ENCODE data around the gene PCDHGA8. TPM values are rescaled to one million over a fixed set of nuclear protein-coding genes. Genes with fewer than 3 reads are reported as not detected.

PCDHGA8 gene
- polyA plus RNA-seq, 1 donor (not counting 4 experiments of a cell fraction or from before 2014, with no cell fraction given): 0.08 TPM

DNA sequence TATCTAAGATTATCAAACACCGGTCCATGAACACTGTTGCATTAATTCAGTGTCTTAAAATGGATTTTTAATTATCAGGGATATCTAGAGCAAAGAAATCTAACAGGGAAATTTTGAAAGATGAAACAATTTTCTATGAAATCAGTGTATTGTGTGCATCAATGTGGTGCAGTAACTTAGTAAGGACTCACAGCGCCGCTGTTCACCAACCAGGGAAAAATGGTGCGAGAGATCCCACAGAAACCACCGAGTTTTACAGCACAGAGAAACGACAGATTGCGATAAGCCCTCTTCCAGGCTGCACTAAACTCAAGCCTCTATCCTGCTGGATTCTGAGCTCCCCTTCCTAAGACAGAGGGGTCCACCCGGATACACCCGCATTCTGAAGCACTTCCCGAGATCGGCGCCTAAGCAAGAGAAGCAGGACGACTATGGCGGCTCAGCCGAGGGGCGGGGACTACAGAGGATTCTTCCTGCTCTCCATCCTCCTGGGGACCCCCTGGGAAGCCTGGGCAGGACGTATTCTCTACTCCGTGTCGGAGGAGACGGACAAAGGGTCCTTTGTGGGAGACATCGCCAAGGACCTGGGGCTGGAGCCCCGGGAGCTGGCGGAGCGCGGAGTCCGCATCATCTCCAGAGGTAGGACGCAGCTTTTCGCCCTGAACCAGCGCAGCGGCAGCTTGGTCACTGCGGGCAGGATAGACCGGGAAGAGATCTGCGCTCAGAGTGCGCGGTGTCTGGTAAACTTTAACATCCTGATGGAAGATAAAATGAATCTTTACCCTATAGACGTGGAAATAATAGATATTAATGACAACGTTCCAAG, 9.8 kb upstream of the PCDHGA8 start, which contains the start of gene PCDHGA7:
PCDHGA7 (plus strand) TSS at position 274 of the 826 bp plus-strand sequence; CDS start at position 432, 158 bp downstream.
- Histone ChIP-seq H3K36me3 (ENCODE audit: control insufficient read depth in 2 of 2, extremely low read depth in 1 of 2, insufficient read depth in 2 of 2, low read length in 2 of 2) (no peaks in the 10 kb centered on the region), H3K9ac (ENCODE audit: control insufficient read depth, extremely low read depth, insufficient read depth, low read length) (no peak within 1 kb of the TSS), H3K9me3 (ENCODE audit: control insufficient read depth, low read depth, low read length) (peaks cover 2% of the 10 kb centered on the region), H2AFZ (ENCODE audit: control insufficient read depth, low read length) (peak within 1 kb of the TSS; percentile 77), H3K4me1 (ENCODE audit: control insufficient read depth, extremely low read depth, insufficient read depth, low read length) (no peaks in the 10 kb centered on the region), H3K27me3 (ENCODE audit: control insufficient read depth, extremely low read depth, insufficient read depth, low read length) (peaks cover 5% of the 10 kb centered on the region), H3K27ac (ENCODE audit: control insufficient read depth, insufficient read depth, low read length) (no peak within 1 kb of the TSS), H3K79me2 (ENCODE audit: control insufficient read depth, insufficient read depth, low read length) (no peaks in the 10 kb centered on the region), H3K4me2 (ENCODE audit: control insufficient read depth, extremely low read depth, insufficient read depth, low read depth, low read length) (peak within 1 kb of the TSS; percentile 34), H4K20me1 (ENCODE audit: control insufficient read depth, extremely low read depth, insufficient read depth, low read length) (no peaks in the 10 kb centered on the region), H3K4me3 (ENCODE audit: control insufficient read depth in 2 of 3, extremely low read depth in 1 of 3, insufficient read depth in 2 of 3, low read depth in 1 of 3, low read length in 3 of 3) (peak within 1 kb of the TSS; percentile 39 to 59 (median 45)), H3K9me1 (ENCODE audit: control insufficient read depth, extremely low read depth, insufficient read depth, low read length) (no peaks in the 10 kb centered on the region)
- no peak for DNase-seq (ENCODE audit: low read depth, low spot score)
- TF ChIP-seq CTCF (optimal IDR thresholded peaks at IDR 0.05 in 1 of 3, IDR thresholded peaks at IDR 0.05 in 1 of 3, conservative IDR thresholded peaks at IDR 0.05 in 1 of 3; ENCODE audit: extremely low read depth in 1 of 3, insufficient read depth in 2 of 3, low read length in 3 of 3): peak; percentile 27 to 42 (median 39)
- TF ChIP-seq EZH2 (IDR thresholded peaks at IDR 0.05; ENCODE audit: low read length): no peak
- no peak for FAIRE-seq
- dilution Hi-C loops (cut with MboI; ENCODE audit: extremely low pct_ligation_motif_present, low sequenced_read_pairs): no loop called here

DNA sequence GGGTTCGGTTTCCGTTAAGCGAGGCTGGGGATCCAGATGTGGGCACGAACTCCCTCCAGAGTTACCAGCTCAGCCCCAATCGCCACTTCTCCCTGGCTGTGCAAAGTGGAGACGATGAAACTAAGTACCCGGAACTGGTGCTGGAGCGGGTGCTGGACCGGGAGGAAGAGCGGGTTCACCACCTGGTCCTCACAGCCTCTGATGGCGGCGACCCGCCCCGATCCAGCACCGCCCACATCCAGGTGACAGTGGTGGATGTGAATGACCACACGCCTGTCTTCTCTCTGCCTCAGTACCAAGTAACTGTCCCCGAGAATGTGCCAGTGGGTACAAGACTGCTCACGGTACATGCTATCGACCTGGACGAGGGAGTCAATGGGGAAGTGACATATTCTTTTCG, 9.1 kb upstream of the PCDHGA8 start:
- H3K9me1 ChIP-seq (ENCODE audit: control insufficient read depth, extremely low read depth, insufficient read depth, low read length): no peaks in the 10 kb centered on the region
- no peaks in the 10 kb centered on the region for H3K4me1 ChIP-seq (ENCODE audit: control insufficient read depth, extremely low read depth, insufficient read depth, low read length)
- DNase-seq (ENCODE audit: low read depth, low spot score): no peak
- dilution Hi-C loops (cut with MboI; ENCODE audit: extremely low pct_ligation_motif_present, low sequenced_read_pairs): no loop called here
- no peak overlapping the region for H2AFZ ChIP-seq (ENCODE audit: control insufficient read depth, low read length)
- H3K27ac ChIP-seq (ENCODE audit: control insufficient read depth, insufficient read depth, low read length): no peak overlapping the region
- peak overlapping the region in 1 of 3 experiments; percentile 45 for H3K4me3 ChIP-seq (ENCODE audit: control insufficient read depth in 2 of 3, extremely low read depth in 1 of 3, insufficient read depth in 2 of 3, low read depth in 1 of 3, low read length in 3 of 3)
- FAIRE-seq: no peak
- no peaks in the 10 kb centered on the region for H3K79me2 ChIP-seq (ENCODE audit: control insufficient read depth, insufficient read depth, low read length)
- H3K27me3 ChIP-seq (ENCODE audit: control insufficient read depth, extremely low read depth, insufficient read depth, low read length): peaks cover 5% of the 10 kb centered on the region
- no peaks in the 10 kb centered on the region for H4K20me1 ChIP-seq (ENCODE audit: control insufficient read depth, extremely low read depth, insufficient read depth, low read length)
- no peaks in the 10 kb centered on the region for H3K36me3 ChIP-seq (ENCODE audit: control insufficient read depth in 2 of 2, extremely low read depth in 1 of 2, insufficient read depth in 2 of 2, low read length in 2 of 2)
- peak overlapping the region; percentile 34 for H3K4me2 ChIP-seq (ENCODE audit: control insufficient read depth, extremely low read depth, insufficient read depth, low read depth, low read length)
- no peak for TF ChIP-seq CTCF (optimal IDR thresholded peaks at IDR 0.05 in 1 of 3, IDR thresholded peaks at IDR 0.05 in 1 of 3, conservative IDR thresholded peaks at IDR 0.05 in 1 of 3; ENCODE audit: extremely low read depth in 1 of 3, insufficient read depth in 2 of 3, low read length in 3 of 3)
- TF ChIP-seq EZH2 (IDR thresholded peaks at IDR 0.05; ENCODE audit: low read length): no peak
- H3K9ac ChIP-seq (ENCODE audit: control insufficient read depth, extremely low read depth, insufficient read depth, low read length): no peak overlapping the region
- H3K9me3 ChIP-seq (ENCODE audit: control insufficient read depth, low read depth, low read length): peaks cover 2% of the 10 kb centered on the region
